Hepatocyte (in vitro differentiated cells): ENCODE data around the gene FAM169A. TPM values are rescaled to one million over a fixed set of nuclear protein-coding genes. Genes with fewer than 3 reads are reported as not detected.

Experiments
- DNase-seq: peaks from one replicate; pipeline ENCODE4 v3.0.0-alpha.2; 2016; ENCODE audit warnings: low spot score
- H2AFZ ChIP-seq: fragments of 200-600 bp; sonication (generic); 2 replicates; pipeline ENCODE4 v1.6.0; 2016; ENCODE audit warnings: antibody characterized with exemption, mild to moderate bottlenecking
- H3K27ac ChIP-seq: fragments of 200-600 bp; sonication (generic); 2 replicates; pipeline ENCODE4 v1.5.1; 2016; ENCODE audit warnings: mild to moderate bottlenecking
- H3K27me3 ChIP-seq: fragments of 200-600 bp; sonication (generic); 2 replicates; pipeline ENCODE4 v1.6.1; 2016
- H3K36me3 ChIP-seq: fragments of 200-600 bp; sonication (generic); replicated peaks from 2 replicates; pipeline ENCODE4 v1.5.1; 2016; ENCODE audit warnings: low read depth; ENCODE audit not compliant: insufficient read depth
- H3K4me1 ChIP-seq: fragments of 200-600 bp; sonication (generic); 2 replicates; pipeline ENCODE4 v1.5.1; 2016; ENCODE audit warnings: mild to moderate bottlenecking, moderate library complexity; ENCODE audit not compliant: insufficient read depth
- H3K4me2 ChIP-seq: fragments of 200-600 bp; sonication (generic); 2 replicates; pipeline ENCODE4 v1.6.0; 2016
- H3K4me3 ChIP-seq: fragments of 200-600 bp; sonication (generic); 2 replicates; pipeline ENCODE4 v1.5.1; 2016; ENCODE audit warnings: mild to moderate bottlenecking
- H3K79me2 ChIP-seq: fragments of 200-600 bp; sonication (generic); 2 replicates; pipeline ENCODE4 v1.6.0; 2017; ENCODE audit warnings: mild to moderate bottlenecking
- H3K9me2 ChIP-seq: fragments of 200-600 bp; sonication (generic); replicated peaks from 2 replicates; pipeline ENCODE4 v1.6.0; 2017; ENCODE audit warnings: mild to moderate bottlenecking; ENCODE audit not compliant: insufficient read depth
- H3K9me3 ChIP-seq: fragments of 200-600 bp; sonication (generic); 2 replicates; pipeline ENCODE4 v1.5.1; 2016; ENCODE audit warnings: low read depth, mild to moderate bottlenecking
- H4K20me1 ChIP-seq: fragments of 200-600 bp; sonication (generic); 2 replicates; pipeline ENCODE4 v1.6.0; 2016; ENCODE audit warnings: mild to moderate bottlenecking; ENCODE audit not compliant: insufficient read depth, poor library complexity, severe bottlenecking
- EZH2 ChIP-seq: fragments of 200-600 bp; sonication (generic); IDR thresholded peaks from 2 replicates; pipeline ENCODE4 v1.6.1; 2016; ENCODE audit warnings: antibody characterized with exemption, mild to moderate bottlenecking, borderline replicate concordance
- EZH2phosphoT487 ChIP-seq: fragments of 200-600 bp; sonication (generic); IDR thresholded peaks from one replicate; pipeline ENCODE4 v1.6.1; 2018; ENCODE audit warnings: antibody characterized with exemption, mild to moderate bottlenecking, low read depth, moderate library complexity; ENCODE audit not compliant: unreplicated experiment, severe bottlenecking
- WGBS: methylation state at CpG from one replicate; pipeline ENCODE4 v1.1.6; 2016; ENCODE audit warnings: low lambda C conversion rate; ENCODE audit errors: missing lambda C conversion rate; 5-methylcytosine and 5-hydroxymethylcytosine counted together
- polyA plus RNA-seq: library from polyadenylated mRNA; unstranded; fragments of >200 nt; fragmentation: Nextera tagmentation; extraction: Ambion mirVana; gene quantifications from 2 replicates; pipeline ENCODE4 v1.2.1, GENCODE V29; 2016
- total RNA-seq: library from RNA; depleted of rRNA; stranded (reverse); fragments of >200 nt; gene quantifications from 2 replicates; pipeline ENCODE4 v1.2.3, GENCODE V29; 2014
- TF ChIP-seq, protein P1 (sequence below): fragments of 200-600 bp; sonication (generic); IDR thresholded peaks from 2 replicates; pipeline ENCODE4 v1.5.1; 2016; ENCODE audit warnings: antibody characterized with exemption, mild to moderate bottlenecking; ENCODE audit not compliant: poor library complexity

FAM169A gene
- total and polyA plus RNA-seq, 2 experiments from 2014 or later: 3.1 to 16.2 TPM

DNA sequence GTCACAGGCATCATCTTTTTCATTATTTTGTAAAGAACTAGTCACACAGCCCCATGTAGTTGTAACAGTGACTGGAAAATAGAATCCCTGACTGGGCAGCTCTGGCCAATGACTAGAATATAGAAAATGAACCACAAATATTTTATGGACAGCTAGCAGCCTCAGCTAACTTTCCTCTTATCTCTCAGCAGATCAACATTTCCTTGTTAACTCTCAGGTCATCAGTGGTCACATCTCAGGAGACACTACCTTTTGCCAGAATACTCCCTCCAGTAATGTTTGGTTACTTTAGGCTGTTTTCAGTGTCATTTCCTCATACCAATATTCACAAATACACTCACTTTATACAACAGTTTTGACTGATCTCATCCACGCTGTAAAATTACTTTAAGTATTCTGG, 43.9 kb downstream of the FAM169A start:
- 81% methylated on average over 1 of the region's 1 CpG for WGBS
- TF ChIP-seq, protein P1, sequence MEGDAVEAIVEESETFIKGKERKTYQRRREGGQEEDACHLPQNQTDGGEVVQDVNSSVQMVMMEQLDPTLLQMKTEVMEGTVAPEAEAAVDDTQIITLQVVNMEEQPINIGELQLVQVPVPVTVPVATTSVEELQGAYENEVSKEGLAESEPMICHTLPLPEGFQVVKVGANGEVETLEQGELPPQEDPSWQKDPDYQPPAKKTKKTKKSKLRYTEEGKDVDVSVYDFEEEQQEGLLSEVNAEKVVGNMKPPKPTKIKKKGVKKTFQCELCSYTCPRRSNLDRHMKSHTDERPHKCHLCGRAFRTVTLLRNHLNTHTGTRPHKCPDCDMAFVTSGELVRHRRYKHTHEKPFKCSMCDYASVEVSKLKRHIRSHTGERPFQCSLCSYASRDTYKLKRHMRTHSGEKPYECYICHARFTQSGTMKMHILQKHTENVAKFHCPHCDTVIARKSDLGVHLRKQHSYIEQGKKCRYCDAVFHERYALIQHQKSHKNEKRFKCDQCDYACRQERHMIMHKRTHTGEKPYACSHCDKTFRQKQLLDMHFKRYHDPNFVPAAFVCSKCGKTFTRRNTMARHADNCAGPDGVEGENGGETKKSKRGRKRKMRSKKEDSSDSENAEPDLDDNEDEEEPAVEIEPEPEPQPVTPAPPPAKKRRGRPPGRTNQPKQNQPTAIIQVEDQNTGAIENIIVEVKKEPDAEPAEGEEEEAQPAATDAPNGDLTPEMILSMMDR: no peak
- TF ChIP-seq EZH2phosphoT487 (no peak), EZH2 (no peak)

DNA sequence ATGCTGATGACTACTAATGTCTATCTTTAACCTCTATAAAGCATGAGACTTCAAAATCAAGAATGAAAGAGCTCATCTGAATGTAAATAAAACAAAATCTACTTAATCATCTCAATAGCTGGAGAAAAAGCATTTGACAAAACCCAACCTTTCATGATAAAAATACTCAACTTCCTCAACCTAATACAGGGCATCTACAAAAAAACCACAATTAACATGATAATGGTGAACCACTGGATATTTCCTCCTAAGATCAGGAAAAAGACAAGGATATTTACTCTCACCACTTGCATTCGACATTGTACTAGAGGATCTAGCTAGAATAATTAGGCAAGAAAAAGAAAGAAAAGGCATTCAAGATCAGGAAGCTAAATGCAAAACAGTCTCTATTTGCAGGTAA, 49.3 kb downstream of the FAM169A start:
- H2AFZ ChIP-seq: no peak overlapping the region
- H3K4me2 ChIP-seq: no peak overlapping the region
- H3K9me2 ChIP-seq: no peaks in the 10 kb centered on the region
- no peaks in the 10 kb centered on the region for H4K20me1 ChIP-seq
- no peaks in the 10 kb centered on the region for H3K79me2 ChIP-seq
- no peaks in the 10 kb centered on the region for H3K4me1 ChIP-seq
- TF ChIP-seq EZH2phosphoT487 (no peak), EZH2 (no peak)
- TF ChIP-seq, protein P1: no peak
- H3K27ac ChIP-seq: no peak overlapping the region
- no peaks in the 10 kb centered on the region for H3K36me3 ChIP-seq
- WGBS: 31% methylated on average over 1 of the region's 1 CpG
- no peak for DNase-seq
- H3K27me3 ChIP-seq: no peaks in the 10 kb centered on the region
- no peak overlapping the region for H3K4me3 ChIP-seq
- H3K9me3 ChIP-seq: no peaks in the 10 kb centered on the region

More for the DNA sequence above, 43.9 kb downstream of the FAM169A start:
- Histone ChIP-seq H3K9me3 (no peaks in the 10 kb centered on the region), H3K4me3 (no peak overlapping the region), H4K20me1 (no peaks in the 10 kb centered on the region), H3K9me2 (no peaks in the 10 kb centered on the region), H3K4me1 (no peaks in the 10 kb centered on the region), H2AFZ (no peak overlapping the region), H3K4me2 (no peak overlapping the region), H3K36me3 (no peaks in the 10 kb centered on the region), H3K79me2 (no peaks in the 10 kb centered on the region), H3K27ac (no peak overlapping the region), H3K27me3 (no peaks in the 10 kb centered on the region)
- DNase-seq: no peak

DNA sequence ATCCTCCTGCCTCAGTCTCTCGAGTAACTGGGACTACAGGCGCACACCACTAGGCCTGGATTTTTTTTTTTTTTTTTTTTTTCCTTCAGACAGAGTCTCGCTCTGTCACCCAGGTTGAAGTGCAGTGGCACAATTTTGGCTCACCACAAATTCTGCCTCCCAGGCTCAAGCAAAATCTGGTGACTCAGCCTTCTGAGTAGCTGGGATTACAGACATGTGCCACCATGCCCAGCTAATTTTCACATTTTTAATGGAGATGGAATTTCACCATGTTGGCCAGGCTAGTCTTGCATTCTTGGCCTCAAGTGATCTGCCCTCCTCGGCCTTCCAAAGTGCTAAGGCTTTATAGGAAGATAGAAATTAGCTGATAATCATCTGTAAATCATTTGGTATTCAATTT, 55.3 kb downstream of the FAM169A start:
- Histone ChIP-seq H2AFZ (no peak overlapping the region), H3K9me3 (no peaks in the 10 kb centered on the region), H3K9me2 (no peaks in the 10 kb centered on the region), H3K4me1 (no peaks in the 10 kb centered on the region), H3K36me3 (no peaks in the 10 kb centered on the region), H3K4me3 (no peak overlapping the region), H4K20me1 (no peaks in the 10 kb centered on the region), H3K27ac (no peak overlapping the region), H3K27me3 (no peaks in the 10 kb centered on the region), H3K79me2 (no peaks in the 10 kb centered on the region), H3K4me2 (no peak overlapping the region)
- WGBS: 98% methylated on average over 4 of the region's 4 CpGs
- TF ChIP-seq, protein P1: no peak
- TF ChIP-seq EZH2 (no peak), EZH2phosphoT487 (no peak)
- DNase-seq: no peak

DNA sequence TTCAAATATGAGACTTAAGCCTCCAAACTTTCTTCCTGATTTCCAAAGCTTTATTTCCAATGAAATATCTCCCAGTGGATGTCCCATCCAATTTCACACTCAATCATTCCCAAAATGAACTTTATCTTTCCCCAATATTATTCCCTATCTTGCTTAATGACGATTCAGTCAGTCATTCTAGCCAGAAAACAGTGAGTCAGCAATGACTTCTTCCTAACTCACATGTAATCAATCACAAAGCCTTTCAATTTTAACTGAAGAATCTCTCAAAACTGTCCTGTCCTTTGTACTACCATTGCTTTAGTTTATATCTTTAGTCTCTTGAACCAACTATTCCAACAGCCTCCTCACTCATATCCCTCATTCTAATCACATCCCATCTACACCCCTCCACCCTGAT, 64.2 kb downstream of the FAM169A start:
- Histone ChIP-seq H3K9me3 (no peaks in the 10 kb centered on the region), H2AFZ (no peak overlapping the region), H3K79me2 (no peaks in the 10 kb centered on the region), H3K4me1 (no peaks in the 10 kb centered on the region), H3K9me2 (no peaks in the 10 kb centered on the region), H4K20me1 (no peaks in the 10 kb centered on the region), H3K27me3 (no peaks in the 10 kb centered on the region), H3K4me2 (no peak overlapping the region), H3K4me3 (no peak overlapping the region), H3K27ac (no peak overlapping the region), H3K36me3 (no peaks in the 10 kb centered on the region)
- DNase-seq: no peak
- 74% methylated on average over 1 of the region's 1 CpG for WGBS
- TF ChIP-seq EZH2 (no peak), EZH2phosphoT487 (no peak)
- TF ChIP-seq, protein P1: no peak
